Umbilical cord (tissue), 2 donors: ENCODE measurements around the gene PNPLA7. TPM values are rescaled to one million over a fixed set of nuclear protein-coding genes. Genes with fewer than 3 reads are reported as not detected.
"Not testable (repeated sequence)": the region's sequence is repeated elsewhere in the genome, so short reads cannot be mapped to it uniquely, and the experiment has no call there.

Experiments
- DNase-seq: peaks from one replicate; pipeline ENCODE4 v3.0.0-alpha.2; 2015; ENCODE audit warnings: low spot score
- total RNA-seq: library from RNA; depleted of rRNA; stranded (reverse); fragments of >200 nt; gene quantifications from one replicate; pipeline ENCODE4 v1.2.3, GENCODE V29; 2014; ENCODE audit warnings: low replicate concordance; ENCODE audit not compliant: insufficient read depth

Gene PNPLA7
- total RNA-seq, 1 donor from 2014 or later: 4.3 TPM

DNA sequence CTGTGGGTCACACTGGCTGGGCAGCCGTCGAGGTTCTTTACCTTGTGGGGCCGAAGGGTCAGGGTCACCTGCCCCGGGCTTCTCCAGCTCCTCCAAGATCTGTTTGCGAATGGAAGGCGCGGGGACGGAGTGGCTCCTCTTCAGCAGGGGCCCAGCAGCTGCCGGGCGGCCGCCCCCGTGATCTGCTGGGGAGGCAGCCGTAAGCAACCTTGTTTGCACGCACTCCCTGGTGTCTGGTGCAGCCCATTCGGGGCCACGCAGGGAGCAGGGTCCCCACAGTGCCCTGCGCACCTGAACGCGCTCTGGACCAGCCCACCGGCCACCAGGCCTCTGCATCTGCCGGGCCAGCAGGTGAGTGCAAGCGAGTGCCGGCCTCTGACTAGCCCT is 34.9 kb downstream of the PNPLA7 start:
- DNase-seq: no peak

DNA sequence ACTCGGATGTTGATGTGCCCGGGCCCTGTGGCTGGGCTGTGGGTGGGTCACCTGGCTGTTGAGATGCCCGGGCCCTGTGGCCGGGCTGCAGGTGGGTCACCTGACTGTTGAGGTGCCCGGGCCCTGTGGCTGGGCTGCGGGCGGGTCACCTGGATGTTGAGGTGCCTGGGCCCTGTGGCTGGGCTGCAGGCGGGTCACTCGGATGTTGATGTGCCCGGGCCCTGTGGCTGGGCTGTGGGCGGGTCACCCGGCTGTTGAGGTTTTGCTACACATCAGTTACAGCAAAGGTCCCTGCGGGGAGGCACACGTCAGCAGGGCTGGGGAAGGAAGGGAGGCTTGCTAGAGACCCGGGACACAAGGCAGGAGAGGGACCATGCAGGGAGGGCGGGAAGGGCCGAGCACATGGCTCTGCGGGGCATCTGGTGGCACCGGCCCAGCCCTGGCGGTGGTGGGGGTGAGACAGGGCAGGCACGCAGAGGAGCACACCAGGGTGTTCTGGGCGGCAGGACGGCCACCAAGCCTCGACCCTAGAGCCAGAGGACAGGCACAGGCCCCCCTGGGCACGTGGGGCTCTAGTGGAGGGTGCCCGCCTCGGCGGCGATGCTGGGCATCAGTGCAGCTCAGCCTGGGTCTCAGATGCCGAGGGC is 35.4 kb downstream of the PNPLA7 start:
- DNase-seq: no peak

DNA sequence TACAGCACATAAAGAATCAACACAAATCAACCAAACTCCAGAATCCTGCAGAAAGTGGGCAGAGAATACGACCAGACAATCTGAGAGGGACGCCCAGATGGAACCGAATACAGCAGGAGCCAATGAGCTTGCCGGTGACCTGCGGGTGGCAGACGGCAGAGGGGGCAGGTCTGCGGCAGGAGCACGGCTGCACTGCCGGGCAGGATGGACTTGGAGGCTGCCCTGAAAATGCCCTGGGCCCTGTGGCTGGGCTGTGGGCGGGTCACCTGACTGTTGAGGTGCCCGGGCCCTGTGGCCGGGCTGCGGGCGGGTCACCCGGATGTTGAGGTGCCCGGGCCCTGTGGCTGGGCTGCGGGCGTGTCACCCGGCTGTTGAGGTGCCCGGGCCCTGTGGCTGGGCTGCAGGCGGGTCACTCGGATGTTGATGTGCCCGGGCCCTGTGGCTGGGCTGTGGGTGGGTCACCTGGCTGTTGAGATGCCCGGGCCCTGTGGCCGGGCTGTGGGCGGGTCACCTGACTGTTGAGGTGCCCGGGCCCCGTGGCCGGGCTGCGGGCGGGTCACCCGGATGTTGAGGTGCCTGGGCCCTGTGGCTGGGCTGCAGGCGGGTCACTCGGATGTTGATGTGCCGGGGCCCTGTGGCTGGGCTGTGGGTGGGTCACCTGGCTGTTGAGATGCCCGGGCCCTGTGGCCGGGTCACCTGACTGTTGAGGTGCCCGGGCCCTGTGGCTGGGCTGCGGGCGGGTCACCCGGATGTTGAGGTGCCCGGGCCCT is 36.2 kb downstream of the PNPLA7 start:
- not testable (repeated sequence) for DNase-seq

DNA sequence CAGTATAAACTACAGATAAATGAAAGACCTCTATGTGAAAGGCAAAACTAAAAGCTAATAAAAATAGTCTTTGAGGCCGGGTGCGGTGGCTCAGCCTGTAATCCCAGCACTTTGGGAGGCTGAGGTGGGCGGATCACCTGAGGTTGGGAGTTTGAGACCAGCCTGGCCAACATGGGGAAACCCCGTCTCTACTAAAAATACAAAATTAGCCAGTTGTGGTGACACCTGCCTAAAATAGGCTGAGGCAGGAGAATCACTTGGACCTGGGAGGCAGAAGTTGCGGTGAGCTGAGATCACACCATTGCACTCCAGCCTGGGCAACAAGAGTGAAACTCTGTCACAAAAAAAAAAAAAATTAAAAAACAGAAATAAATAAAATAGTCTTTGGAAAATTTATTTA is 37.1 kb downstream of the PNPLA7 start:
- not testable (repeated sequence) for DNase-seq

DNA sequence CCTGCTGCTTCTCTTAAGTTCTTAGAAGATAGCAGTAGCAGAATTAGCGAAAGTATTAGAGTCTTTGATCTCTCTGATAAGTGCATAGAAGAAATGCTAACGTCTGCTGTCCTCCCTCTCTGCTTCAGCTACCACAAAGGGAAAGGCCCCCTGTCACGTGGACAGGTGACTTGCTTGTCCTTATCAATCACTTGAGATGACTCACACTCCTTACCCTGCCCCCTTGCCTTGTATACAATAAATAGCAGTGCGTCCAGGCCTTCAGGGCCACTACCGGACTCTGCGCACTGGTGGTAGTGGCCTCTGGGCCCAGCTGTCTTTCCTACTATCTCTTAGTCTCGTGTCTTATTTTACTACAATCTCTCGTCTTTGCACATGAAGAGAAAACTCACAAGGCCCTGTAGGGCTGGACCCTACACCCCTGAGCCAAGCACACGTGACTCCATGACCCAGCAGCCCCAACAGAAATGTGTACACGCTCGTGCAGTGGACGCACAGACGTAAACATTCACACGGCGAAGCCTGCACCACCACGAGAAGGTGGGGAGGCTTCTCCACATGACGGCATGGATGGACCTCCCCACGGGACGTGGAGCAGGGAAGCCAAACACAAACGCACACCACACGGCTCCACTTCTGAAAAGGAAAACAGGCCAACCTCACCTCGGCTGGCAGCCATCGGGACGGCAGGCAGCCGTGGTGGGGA is 38.3 kb downstream of the PNPLA7 start:
- no peak for DNase-seq

DNA sequence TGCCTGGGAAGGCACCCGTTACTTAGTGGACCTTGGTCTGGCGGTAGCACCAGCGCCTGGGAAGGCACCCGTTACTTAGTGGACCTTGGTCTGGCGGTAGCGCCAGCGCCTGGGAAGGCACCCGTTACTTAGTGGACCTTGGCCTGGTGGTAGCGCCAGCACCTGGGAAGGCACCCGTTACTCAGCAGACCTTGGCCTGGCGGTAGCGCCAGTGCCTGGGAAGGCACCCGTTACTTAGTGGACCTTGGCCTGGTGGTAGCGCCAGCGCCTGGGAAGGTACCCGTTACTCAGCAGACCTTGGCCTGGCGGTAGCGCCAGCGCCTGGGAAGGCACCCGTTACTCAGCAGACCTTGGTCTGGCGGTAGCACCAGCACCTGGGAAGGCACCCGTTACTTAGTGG is 39.1 kb downstream of the PNPLA7 start:
- not testable (repeated sequence) for DNase-seq

DNA sequence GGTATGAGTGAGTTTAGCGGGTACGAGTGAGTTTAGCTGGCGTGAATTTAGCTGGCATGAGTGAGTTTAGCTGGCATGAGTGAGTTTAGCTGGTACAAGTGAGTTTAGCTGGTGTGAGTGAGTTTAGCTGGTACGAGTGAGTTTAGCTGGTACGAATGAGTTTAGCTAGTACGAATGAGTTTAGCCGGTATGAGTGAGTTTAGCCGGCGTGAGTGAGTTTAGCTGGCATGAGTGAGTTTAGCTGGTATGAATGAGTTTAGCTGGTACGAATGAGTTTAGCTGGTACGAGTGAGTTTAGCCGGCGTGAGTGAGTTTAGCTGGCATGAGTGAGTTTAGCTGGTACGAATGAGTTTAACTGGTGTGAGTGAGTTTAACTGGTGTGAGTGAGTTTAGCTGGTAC is 41.0 kb downstream of the PNPLA7 start:
- DNase-seq: no peak

DNA sequence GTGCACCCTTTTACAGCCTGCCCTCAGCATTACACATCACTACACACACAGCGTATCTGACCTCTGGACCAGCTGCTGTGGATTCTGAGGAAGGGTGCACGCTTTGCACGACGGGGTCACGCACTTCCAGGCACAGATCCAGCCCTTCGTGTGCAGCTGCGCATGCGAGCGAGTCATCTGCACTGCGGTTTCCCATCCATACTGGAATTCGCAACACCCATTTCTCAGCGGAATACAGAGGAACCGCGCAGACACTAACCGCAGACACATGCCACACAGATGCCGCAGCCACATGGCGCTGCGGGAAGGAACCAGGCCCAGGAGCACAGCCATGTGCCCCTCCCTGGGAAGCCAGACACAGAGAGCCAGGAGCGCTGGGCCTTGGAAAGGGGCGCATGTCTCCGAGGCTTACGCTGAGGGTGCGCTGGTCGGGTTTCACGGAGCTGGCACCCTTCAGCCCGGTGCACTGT is 43.5 kb downstream of the PNPLA7 start:
- DNase-seq: no peak

DNA sequence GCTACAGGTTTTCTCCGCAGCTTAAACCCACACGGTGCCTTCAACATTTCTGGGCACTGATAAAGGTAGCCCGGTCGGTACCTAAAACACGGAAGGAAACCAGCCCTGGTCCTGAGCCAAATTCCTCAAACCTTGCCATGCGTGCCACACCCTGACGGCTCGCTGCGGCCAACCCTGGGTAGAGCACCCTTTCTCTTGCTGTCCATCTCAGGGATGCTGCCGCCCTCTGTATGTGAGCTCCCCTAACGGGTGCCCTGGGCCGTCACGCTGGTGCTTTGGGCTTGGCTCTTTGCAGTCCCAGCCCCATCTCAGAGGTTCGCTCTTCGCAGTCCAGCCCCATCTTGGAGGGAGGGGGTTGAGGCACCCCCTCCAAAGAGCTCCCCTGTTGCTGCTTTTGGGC is 43.9 kb downstream of the PNPLA7 start:
- no peak for DNase-seq

DNA sequence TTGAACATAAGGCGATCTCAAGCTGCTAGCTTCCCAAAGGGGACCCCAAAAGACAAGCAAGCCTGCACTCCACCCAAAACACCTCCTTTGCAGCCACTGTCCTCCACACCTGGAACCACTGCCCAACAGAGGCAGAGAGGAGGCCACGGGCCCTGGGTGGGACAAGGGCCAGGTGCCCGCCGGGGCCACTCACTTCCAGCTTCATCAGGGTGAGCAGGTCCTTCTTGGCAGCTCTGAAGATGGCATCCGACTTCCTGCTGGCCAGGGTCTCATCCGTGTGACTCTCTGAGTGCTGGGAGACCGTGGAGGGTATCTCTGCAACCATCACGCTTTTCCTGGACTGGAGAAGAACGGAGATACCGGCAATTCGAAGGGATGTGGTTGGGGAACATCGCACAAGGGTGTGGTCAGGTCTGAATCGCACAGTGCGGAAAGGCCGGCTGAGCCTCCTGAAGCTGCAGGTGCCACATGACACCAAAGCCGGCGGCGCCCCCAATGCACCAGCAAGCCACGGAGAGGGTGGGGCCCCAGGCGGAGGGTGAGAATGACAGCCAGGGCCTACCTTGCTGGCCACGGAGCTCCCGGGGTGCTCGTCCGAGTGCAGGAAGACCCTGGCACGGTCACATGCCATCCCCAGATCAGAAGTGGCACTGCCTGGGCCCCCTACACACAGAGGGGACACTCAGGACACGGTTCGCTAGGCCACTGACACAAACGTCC is 44.6 kb downstream of the PNPLA7 start:
- no peak for DNase-seq

DNA sequence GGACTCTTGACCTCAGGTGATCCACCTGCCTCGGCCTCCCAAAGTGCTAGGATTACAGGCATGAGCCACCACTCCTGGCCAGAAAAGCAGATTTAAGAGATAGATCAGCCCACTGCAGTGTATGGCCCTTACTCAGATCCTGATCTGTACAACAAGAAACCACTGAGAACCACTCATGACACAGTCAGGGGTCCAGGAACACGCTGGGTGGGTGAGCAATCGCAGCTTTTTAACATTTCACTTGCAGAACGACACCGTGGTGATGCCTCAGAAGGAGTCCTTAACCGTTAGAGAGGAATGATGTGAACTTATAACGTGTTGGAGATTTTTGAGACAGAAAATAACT is 45.8 kb downstream of the PNPLA7 start:
- no peak for DNase-seq

DNA sequence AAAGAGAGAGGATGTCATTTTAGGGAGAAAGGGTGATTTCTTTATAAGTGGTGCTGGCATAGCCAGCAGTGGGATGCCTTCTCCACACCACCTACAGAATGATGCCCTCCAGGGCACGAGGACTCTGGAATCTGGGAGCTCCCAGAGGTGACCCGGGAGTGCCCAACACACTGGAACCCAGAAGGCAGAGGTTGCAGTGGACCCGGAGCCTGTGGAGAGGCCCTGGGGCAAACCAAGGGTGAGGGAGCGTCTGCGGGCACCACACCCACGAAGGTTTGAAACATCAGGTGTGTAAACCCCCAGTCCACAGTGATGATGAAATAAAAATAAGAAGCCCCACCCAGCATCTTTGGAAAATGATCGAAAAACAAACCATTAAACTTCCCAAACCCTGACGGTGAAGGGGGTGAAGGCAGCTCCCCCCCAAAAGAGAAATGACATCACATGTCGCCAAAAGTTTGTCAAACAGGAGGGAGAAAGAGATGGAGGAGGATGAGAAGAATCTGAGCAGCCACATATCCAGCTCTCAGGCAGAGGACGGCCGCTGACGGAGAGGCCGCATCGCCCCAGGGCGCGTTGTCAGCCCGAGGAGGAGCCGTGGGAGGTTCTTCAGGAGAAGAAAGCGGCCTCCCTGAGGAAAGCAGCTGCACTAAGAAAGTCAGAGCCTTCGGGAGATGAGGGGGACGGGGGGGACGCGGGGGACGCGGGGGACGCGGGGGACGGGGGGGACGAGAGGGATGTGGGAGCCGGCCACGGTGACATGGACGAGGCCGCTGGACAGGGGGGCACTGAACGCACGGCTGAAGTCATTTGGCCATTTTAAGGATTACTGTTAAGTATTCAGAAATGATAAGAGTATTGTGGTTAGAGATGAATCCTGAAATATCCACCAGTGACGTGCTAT is 47.9 kb downstream of the PNPLA7 start:
- DNase-seq: no peak

DNA sequence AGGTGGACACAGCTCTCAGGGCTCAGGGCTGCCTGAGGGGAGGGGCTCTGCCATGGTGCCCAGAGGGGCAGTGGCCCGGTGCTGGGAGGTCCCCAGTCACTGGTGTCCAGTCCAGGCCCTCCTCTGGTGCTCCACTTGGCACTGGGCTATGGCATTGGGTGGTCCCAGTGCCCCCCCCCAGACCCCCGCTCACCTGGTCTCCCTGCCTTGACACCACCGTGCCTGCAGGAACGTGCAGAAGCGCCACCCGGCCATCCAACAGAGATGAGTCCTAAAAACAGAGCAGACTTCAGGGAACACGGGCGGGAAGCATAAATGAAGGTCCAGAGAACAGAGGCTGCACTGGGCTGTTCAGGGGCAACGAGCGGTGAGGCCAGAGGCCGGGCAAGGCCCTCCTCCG is 48.7 kb downstream of the PNPLA7 start:
- no peak for DNase-seq

DNA sequence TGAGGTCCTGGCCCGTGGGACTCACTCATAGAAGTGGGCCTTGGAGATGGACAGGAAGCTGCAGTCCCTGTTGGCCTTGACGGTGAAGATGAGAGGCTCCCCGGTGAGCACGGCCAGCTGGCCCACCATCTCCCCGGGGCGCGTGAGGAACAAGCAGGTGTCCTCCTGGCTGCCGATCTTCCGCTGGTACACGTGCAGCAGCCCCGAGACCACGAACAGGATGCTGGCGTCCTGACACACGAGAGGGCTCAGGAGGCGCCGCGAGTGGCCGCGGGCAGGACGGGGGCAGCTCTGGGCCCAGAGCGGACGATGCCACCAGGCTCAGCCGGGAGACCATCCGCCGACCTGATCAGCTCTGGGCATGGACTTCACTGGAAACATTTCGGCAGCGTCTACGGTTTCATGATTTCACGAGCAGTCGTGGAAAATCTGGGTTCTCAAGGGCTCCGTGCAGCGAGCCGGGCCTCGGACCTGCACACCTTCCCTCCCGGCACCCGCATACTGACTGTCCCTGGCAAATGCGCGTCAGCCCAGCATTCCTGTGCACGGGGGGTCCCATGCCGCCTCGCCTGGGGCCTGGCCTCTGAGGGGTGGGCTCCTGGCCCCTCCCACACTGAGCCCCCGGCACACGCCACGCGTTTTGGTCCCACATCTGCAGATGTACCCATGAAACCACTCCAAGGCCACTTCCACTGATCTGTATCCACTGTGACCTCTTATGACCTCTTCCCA is 49.4 kb downstream of the PNPLA7 start:
- DNase-seq: no peak

DNA sequence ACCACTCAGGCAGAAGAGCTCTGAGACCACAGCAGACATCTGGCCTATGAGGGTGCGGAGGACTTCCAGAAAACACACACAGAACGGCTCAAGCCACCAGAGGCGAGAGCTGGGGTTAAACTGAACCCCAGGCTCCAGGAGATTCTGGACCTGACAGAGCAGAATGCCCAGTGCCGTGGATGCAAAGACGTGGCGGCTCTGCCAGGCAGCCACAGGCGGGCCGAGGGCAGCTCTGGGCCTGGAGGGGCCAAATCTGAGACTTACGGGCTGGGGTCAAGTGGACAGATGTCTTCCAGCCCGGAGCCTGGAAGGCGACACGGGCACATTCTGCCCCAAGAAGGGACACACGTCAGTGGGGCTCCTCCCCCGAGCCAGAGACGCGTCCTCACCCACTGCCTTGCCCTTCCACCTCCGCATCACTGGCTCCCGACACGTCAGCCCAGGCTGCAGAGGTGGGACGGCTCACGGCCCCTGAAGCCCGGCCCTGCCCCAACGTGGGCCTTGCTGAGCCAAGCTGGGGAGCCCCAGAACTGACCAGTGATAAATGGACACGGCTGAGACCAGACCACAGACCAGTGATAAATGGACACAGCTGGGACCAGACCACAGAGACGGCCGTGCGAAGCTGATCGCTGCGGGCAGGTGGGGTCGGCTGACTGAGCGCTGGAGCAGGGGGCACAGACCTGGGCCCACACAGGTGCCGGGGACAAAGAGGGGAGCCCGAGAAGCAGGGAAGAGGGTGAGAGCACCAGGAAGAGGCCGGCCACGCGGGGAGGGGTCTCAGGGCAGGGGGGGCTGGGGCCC is 50.1 kb downstream of the PNPLA7 start:
- DNase-seq: no peak

DNA sequence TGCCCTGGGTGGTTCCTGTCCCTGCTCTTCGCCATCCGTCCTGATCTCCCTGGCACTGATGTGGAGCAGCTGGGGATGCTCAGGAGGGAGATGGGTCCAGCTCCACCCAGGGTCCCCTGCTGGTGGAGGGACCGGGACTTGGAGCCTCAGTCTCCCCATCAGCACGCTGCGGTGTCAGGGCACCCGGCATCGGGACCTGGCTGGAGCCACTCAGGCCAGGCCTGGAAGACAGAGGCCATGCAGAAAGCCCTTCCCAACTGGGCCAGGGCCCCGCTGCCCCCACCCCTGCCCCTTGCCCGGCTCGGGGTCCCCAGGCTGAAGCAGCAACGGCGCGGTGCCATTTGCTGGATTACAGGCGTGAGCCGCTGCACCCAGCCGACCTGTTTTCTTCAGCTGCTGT is 50.8 kb downstream of the PNPLA7 start:
- DNase-seq: no peak

DNA sequence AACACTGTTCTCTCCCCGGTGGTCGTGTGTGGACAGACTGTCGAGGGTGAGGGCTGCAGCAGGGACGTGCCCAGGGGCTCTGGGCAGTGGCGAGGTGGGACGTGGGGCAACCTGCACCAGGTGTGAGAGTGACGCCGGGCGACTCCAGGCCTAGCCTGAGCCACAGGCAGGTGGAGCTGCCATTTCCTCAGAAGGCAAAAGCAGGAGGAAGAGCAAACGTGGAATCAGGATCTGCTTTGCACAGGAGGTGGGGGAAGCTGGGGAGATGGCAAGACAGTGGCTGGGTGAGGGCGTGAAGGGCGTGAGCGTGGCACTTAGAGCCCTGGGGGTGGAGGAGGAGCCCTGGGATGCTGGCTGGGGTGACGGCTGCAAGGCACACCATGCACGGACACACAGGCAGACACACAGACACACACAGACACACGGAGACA is 51.5 kb downstream of the PNPLA7 start:
- DNase-seq: no peak

DNA sequence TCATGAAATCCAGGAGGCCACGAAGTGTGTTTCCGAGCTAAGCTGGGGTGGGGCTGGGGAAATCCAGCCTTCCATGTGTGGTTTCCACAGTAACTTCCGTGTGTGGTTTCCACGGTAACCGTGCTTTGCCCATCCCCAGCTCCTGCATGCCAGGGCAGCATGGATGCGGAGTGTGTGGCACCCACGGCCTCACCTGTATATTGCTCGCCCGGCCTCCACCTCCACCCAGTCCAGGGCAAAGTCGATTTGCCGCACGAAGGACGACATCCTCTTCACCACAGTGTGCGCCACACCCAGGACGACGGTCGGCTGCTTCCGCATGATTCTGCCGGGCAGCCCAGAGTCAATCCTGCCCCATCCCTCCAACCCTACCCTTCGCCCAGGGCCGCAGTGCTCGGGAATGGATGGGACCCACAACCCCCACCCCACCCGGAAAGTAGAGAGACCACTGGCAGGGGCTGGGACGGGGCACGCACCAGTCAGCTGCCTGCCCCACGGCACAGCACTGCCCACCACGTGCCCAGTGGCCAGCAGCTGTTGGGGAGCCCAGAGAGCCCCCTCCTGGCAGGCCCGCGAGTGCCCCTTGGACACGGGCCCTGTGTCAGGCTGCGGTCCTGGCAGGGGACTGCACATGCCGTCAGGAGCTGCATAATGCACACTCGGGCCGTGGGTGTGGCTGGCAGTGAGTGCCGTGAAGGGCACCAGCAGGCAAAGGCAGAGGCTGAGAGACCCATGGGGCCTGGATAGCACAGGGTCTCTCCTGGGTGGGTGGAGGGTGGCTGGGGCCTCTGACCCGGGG is 52.1 kb downstream of the PNPLA7 start:
- no peak for DNase-seq
